IMR-90 (cell line): Measurements from ENCODE around the gene SOX6. TPM values are rescaled to one million over a fixed set of nuclear protein-coding genes. Genes with fewer than 3 reads are reported as not detected.

Source experiments
- ATAC-seq: fragments of 200-7000 bp; cut with Tn5 transposase; 2 replicates; pipeline ENCODE4 v1.9.1; 2020; ENCODE audit warnings: low read depth, mild to moderate bottlenecking, moderate library complexity
- BruUV-seq: library from RNA; stranded (reverse); fragments of 400-500 nt; replicated peaks from 2 replicates; lab custom pipeline; 2021; lab: Mats Ljungman, UMichigan
- CTCF ChIA-PET: fragments of 300-600 bp; formaldehyde crosslinking; extraction: SDS; loops from one replicate; lab custom pipeline; 2021; ENCODE audit warnings: antibody characterized with exemption; lab: Yijun Ruan, JAX
- POLR2A ChIA-PET: fragments of 300-600 bp; sonication (Branson Sonifier 250); formaldehyde crosslinking; loops from one replicate; lab custom pipeline; 2022; ENCODE audit warnings: antibody characterized with exemption; ENCODE audit not compliant: unreplicated experiment; lab: Charles Lee
- DNase-seq: peaks from one replicate; pipeline ENCODE4 v3.0.0; 2013
- H2AFZ ChIP-seq: replicated peaks from 2 replicates; pipeline ENCODE3; 2013; ENCODE audit warnings: low read length, mild to moderate bottlenecking; ENCODE audit not compliant: poor library complexity
- H2AK5ac ChIP-seq: 2 replicates; pipeline ENCODE4 v1.6.1; 2013; ENCODE audit warnings: low read depth, low read length, inconsistent platforms
- H2AK9ac ChIP-seq: replicated peaks from 2 replicates; pipeline ENCODE3; 2013; ENCODE audit warnings: mild to moderate bottlenecking, low read depth, low read length, moderate library complexity; ENCODE audit not compliant: poor library complexity
- H2BK120ac ChIP-seq: 2 replicates; pipeline ENCODE4 v1.6.1; 2013; ENCODE audit warnings: low read depth, low read length, inconsistent platforms
- H2BK15ac ChIP-seq: 3 replicates; pipeline ENCODE4 v1.6.1; 2013; ENCODE audit warnings: low read depth, low read length, inconsistent platforms
- H2BK20ac ChIP-seq: 2 replicates; pipeline ENCODE4 v1.6.1; 2013; ENCODE audit warnings: low read depth, mild to moderate bottlenecking, inconsistent platforms, low read length, moderate library complexity
- H2BK5ac ChIP-seq: 2 replicates; pipeline ENCODE4 v1.6.1; 2013; ENCODE audit warnings: mild to moderate bottlenecking, low read depth, low read length, inconsistent platforms; ENCODE audit not compliant: poor library complexity, severe bottlenecking
- H3K14ac ChIP-seq: replicated peaks from 2 replicates; pipeline ENCODE4 v1.6.1; 2013; ENCODE audit warnings: low read depth, low read length, inconsistent platforms
- H3K18ac ChIP-seq: 2 replicates; pipeline ENCODE4 v1.6.1; 2013; ENCODE audit warnings: low read depth, low read length, control low read depth
- H3K23ac ChIP-seq: 2 replicates; pipeline ENCODE4 v1.6.1; 2013; ENCODE audit warnings: low read depth, low read length, inconsistent platforms
- H3K27ac ChIP-seq: 2 replicates; pipeline ENCODE4 v1.5.1; 2013; ENCODE audit warnings: mild to moderate bottlenecking, control low read depth, low read length; ENCODE audit not compliant: insufficient read depth
- H3K27me3 ChIP-seq: 2 replicates; pipeline ENCODE4 v1.6.1; 2013; ENCODE audit warnings: low read length; ENCODE audit not compliant: control insufficient read depth, insufficient read depth
- H3K36me3 ChIP-seq: 2 replicates; pipeline ENCODE4 v1.6.1; 2013; ENCODE audit warnings: low read length, mixed read lengths; ENCODE audit not compliant: control insufficient read depth, insufficient read depth
- H3K4ac ChIP-seq: 2 replicates; pipeline ENCODE4 v1.6.1; 2013; ENCODE audit warnings: low read depth, low read length, inconsistent platforms
- H3K4me1 ChIP-seq: 2 replicates; pipeline ENCODE4 v1.6.1; 2013; ENCODE audit warnings: low read length, mixed read lengths; ENCODE audit not compliant: control insufficient read depth, insufficient read depth
- H3K4me2 ChIP-seq: 2 replicates; pipeline ENCODE4 v1.6.1; 2013; ENCODE audit warnings: low read depth, mild to moderate bottlenecking, control low read depth, low read length, moderate library complexity
- H3K4me3 ChIP-seq: 2 replicates; pipeline ENCODE4 v1.5.1; 2013; ENCODE audit warnings: low read depth, mild to moderate bottlenecking, control low read depth, low read length, moderate library complexity; ENCODE audit not compliant: insufficient read depth
- H3K56ac ChIP-seq: 2 replicates; pipeline ENCODE4 v1.6.1; 2013; ENCODE audit warnings: low read length, inconsistent platforms; ENCODE audit not compliant: insufficient read depth; ENCODE audit errors: extremely low read depth
- H3K79me1 ChIP-seq, 2 experiments: 2 replicates each; pipeline ENCODE4 v1.6.1; 2013; ENCODE audit warnings: low read length in 2 of 2, inconsistent platforms in 1 of 2, low read depth in 1 of 2
- H3K9ac ChIP-seq: 2 replicates; pipeline ENCODE4 v1.6.1; 2013; ENCODE audit warnings: low read depth, low read length, control low read depth
- H3K9me1 ChIP-seq: 2 replicates; pipeline ENCODE4 v1.6.1; 2013; ENCODE audit warnings: low read length, inconsistent platforms; ENCODE audit not compliant: insufficient read depth
- H3K9me3 ChIP-seq: 2 replicates; pipeline ENCODE4 v1.6.1; 2013; ENCODE audit warnings: low read length; ENCODE audit not compliant: control insufficient read depth, insufficient read depth
- H4K20me1 ChIP-seq: 2 replicates; pipeline ENCODE4 v1.6.1; 2013; ENCODE audit warnings: low read length, inconsistent platforms; ENCODE audit not compliant: insufficient read depth
- H4K5ac ChIP-seq: 2 replicates; pipeline ENCODE4 v1.6.1; 2013; ENCODE audit warnings: mild to moderate bottlenecking, low read depth, low read length, control low read depth
- H4K8ac ChIP-seq, 2 experiments: 2 replicates each; pipeline ENCODE4 v1.6.1; 2013; ENCODE audit warnings: low read depth in 2 of 2, low read length in 2 of 2, control low read depth in 1 of 2, inconsistent platforms in 1 of 2
- H4K91ac ChIP-seq: 2 replicates; pipeline ENCODE4 v1.6.1; 2013; ENCODE audit warnings: low read depth, low read length, inconsistent platforms; ENCODE audit not compliant: insufficient read depth
- BHLHE40 ChIP-seq: fragments of 150-350 bp; IDR thresholded peaks from 2 replicates; pipeline ENCODE4 v1.6.1; 2016; ENCODE audit warnings: mild to moderate bottlenecking, low read depth, low read length
- CHD1 ChIP-seq: IDR thresholded peaks from 2 replicates; pipeline ENCODE4 v1.6.1; 2012; ENCODE audit warnings: low read depth, low read length, improper control_type of control experiment
- FOS ChIP-seq: fragments of 150-350 bp; IDR thresholded peaks from 2 replicates; pipeline ENCODE4 v1.6.1; 2016; ENCODE audit warnings: low read depth, low read length
- MAFK ChIP-seq: IDR thresholded peaks from 2 replicates; pipeline ENCODE4 v1.6.1; 2012; ENCODE audit warnings: low read depth, low read length, improper control_type of control experiment
- MXI1 ChIP-seq: IDR thresholded peaks from 2 replicates; pipeline ENCODE4 v1.6.1; 2012; ENCODE audit warnings: low read depth, mild to moderate bottlenecking, low read length, moderate library complexity, borderline replicate concordance
- NFE2L2 ChIP-seq: fragments of 150-350 bp; IDR thresholded peaks from 2 replicates; pipeline ENCODE4 v1.6.1; 2016; ENCODE audit warnings: low read depth, mild to moderate bottlenecking, low read length
- RAD21 ChIP-seq: IDR thresholded peaks from 2 replicates; pipeline ENCODE4 v1.6.1; 2012; ENCODE audit warnings: low read length, improper control_type of control experiment
- RCOR1 ChIP-seq: IDR thresholded peaks from 2 replicates; pipeline ENCODE4 v1.6.1; 2012; ENCODE audit warnings: mild to moderate bottlenecking, low read length, improper control_type of control experiment; ENCODE audit not compliant: insufficient replicate concordance
- RFX5 ChIP-seq: IDR thresholded peaks from 2 replicates; pipeline ENCODE4 v1.8.0; 2012; ENCODE audit warnings: low read depth, mild to moderate bottlenecking, low read length, moderate library complexity
- WGBS, 2 experiments: methylation state at CpG; one replicate each; pipeline versions ENCODE4 v1.1.5 to v1.1.7; 2013; ENCODE audit warnings: missing lambda C conversion rate in 2 of 2; ENCODE audit not compliant: insufficient read length in 1 of 2; ENCODE audit errors: extremely low coverage in 2 of 2; 5-methylcytosine and 5-hydroxymethylcytosine counted together
- dilution Hi-C: fragments of 300-500 bp; cut with HindIII; formaldehyde crosslinking; loops from one replicate; pipeline ENCODE4 v1.14.3; 2018; ENCODE audit warnings: low sequenced_read_pairs; ENCODE audit not compliant: unreplicated experiment
- in situ Hi-C: fragments of 300-500 bp; cut with MboI; formaldehyde crosslinking; loops from 3 replicates; pipeline ENCODE4 v1.14.3; 2019; ENCODE audit warnings: low sequenced_read_pairs, inconsistent platforms, mixed read lengths
- intact Hi-C: fragments of 100-400 bp; cut with micrococcal nuclease; formaldehyde crosslinking; loops from 2 replicates; pipeline ENCODE4 v1.10.0; 2022
- polyA plus RNA-seq, 3 experiments: library from polyadenylated mRNA; depleted of rRNA; stranded (reverse); fragments of >200 nt; gene quantifications; 2 replicates each; pipeline ENCODE4 v1.2.3, GENCODE V29; 2012; ENCODE audit warnings: low replicate concordance in 1 of 3
- total RNA-seq: library from RNA; depleted of rRNA; stranded (reverse); fragments of >200 nt; gene quantifications from 2 replicates; pipeline ENCODE4 v1.2.3, GENCODE V29; 2012
- TF ChIP-seq, protein P1 (sequence below): fragments of 150-350 bp; IDR thresholded peaks from 2 replicates; pipeline ENCODE4 v1.6.1; 2016; ENCODE audit warnings: low read depth, mild to moderate bottlenecking, low read length, moderate library complexity, borderline replicate concordance

Gene SOX6
- total and polyA plus RNA-seq, 2 of the 4 experiments (the other 2 are of a cell fraction): 1.7 to 7.7 TPM

DNA sequence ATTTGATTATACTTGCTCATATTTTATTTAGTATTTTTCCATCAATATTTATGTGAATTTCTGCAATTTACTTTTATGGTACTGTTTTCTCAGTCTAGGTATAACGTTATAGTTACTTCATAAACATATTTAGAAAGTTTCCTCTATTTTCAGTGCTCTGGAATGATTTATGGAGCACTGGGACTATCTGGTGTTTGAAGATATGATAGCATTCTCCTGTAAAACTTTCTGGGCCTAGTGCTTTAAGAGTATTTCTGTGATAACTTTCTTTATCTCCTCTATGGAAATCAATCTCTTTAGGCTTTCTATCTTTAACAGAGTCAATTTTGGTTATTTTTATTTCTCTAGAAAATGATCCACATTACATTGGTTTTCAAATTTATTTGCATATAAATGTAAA, 85.1 kb downstream of the SOX6 start:
- Histone ChIP-seq H3K79me1 (no peaks in the 10 kb centered on the region), H3K4ac (no peak overlapping the region), H2BK15ac (no peak overlapping the region), H3K36me3 (no peaks in the 10 kb centered on the region), H3K23ac (no peak overlapping the region), H3K27ac (no peak overlapping the region), H3K9me3 (no peaks in the 10 kb centered on the region), H2BK20ac (no peak overlapping the region), H4K5ac (no peak overlapping the region), H3K14ac (no peak overlapping the region), H2BK5ac (no peak overlapping the region), H3K56ac (no peak overlapping the region), H3K9ac (no peak overlapping the region), H4K8ac (no peak overlapping the region), H2BK120ac (no peak overlapping the region), H2AFZ (no peak overlapping the region), H3K18ac (no peak overlapping the region), H4K20me1 (no peaks in the 10 kb centered on the region), H2AK5ac (no peak overlapping the region), H3K4me3 (no peak overlapping the region), H3K4me2 (no peak overlapping the region), H3K9me1 (no peaks in the 10 kb centered on the region), H3K27me3 (no peaks in the 10 kb centered on the region), H3K4me1 (no peaks in the 10 kb centered on the region), H2AK9ac (no peak overlapping the region), H4K91ac (no peak overlapping the region)
- in situ Hi-C loops: no loop called here
- no CpG with 5 or more reads among the region's 1 CpG for WGBS, 2 experiments
- ChIA-PET CTCF (no interaction called here), POLR2A (no interaction called here)
- dilution Hi-C loops: no loop called here
- BruUV-seq: no TSS peak
- TF ChIP-seq, protein P1, sequence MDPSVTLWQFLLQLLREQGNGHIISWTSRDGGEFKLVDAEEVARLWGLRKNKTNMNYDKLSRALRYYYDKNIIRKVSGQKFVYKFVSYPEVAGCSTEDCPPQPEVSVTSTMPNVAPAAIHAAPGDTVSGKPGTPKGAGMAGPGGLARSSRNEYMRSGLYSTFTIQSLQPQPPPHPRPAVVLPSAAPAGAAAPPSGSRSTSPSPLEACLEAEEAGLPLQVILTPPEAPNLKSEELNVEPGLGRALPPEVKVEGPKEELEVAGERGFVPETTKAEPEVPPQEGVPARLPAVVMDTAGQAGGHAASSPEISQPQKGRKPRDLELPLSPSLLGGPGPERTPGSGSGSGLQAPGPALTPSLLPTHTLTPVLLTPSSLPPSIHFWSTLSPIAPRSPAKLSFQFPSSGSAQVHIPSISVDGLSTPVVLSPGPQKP: no peak
- TF ChIP-seq MXI1 (no peak), NFE2L2 (no peak), RAD21 (no peak), BHLHE40 (no peak), CHD1 (no peak), FOS (no peak), MAFK (no peak), RFX5 (no peak), RCOR1 (no peak)
- no peak for ATAC-seq
- no peak for DNase-seq
- intact Hi-C loops: no loop called here
